ENCODE results near the gene SPNS1. TPM values are rescaled to one million over a fixed set of nuclear protein-coding genes. Genes with fewer than 3 reads are reported as not detected.
"Not testable (repeated sequence)": the region's sequence is repeated elsewhere in the genome, so short reads cannot be mapped to it uniquely, and the experiment has no call there.

Gene SPNS1
- total RNA-seq, 1 experiment from 2014 or later = 38.6 TPM

DNA sequence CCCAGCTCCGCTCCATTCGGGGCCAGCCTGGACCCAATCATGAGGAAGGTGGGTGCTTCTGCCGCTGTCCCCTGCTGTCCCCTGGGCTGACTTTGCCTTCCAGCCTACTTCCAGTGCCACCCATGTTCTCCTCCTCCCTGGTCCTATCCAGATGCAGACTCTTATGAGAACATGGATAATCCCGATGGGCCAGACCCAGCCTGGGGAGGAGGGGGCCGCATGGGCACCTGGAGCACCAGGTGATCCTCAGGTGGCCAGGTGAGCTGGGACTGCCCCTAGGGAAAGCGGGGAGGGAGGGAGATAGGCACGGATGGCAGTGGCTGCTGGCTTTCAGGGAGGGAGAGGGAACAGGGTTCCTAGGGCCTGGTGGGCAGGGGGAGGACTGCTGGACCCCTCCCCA lies 35.9 kb upstream of the SPNS1 start:
- no peak overlapping the region for H4K8ac ChIP-seq (replicated peaks; ENCODE audit: insufficient read length, low read depth, low read length)
- no peak overlapping the region for H2AK5ac ChIP-seq (ENCODE audit: insufficient read length, low read length)
- no peaks in the 10 kb centered on the region; a peak in 1 of 7 replicates for H3K36me3 Mint-ChIP-seq (ENCODE audit: insufficient read depth in 1 of 3, low read depth in 3 of 3)
- peaks cover 5 to 6% of the 10 kb centered on the region in 2 experiments for H3K4me1 Mint-ChIP-seq
- H3K23ac ChIP-seq (ENCODE audit: insufficient read length, low read depth, low read length) = no peak overlapping the region
- no peak overlapping the region for H4K91ac ChIP-seq (ENCODE audit: insufficient read length, low read depth, low read length)
- H4K5ac ChIP-seq (ENCODE audit: insufficient read length, low read depth, low read length) = no peak overlapping the region
- H3K27me3 ChIP-seq (ENCODE audit: insufficient read depth, low read length) = no peaks in the 10 kb centered on the region
- no peak overlapping the region for H2AFZ ChIP-seq (ENCODE audit: low read length)
- H3K9ac ChIP-seq (ENCODE audit: extremely low read depth, insufficient read length, low read length) = no peak overlapping the region
- no peak for DNase-seq
- peaks cover 15% of the 10 kb centered on the region for H3K27me3 Mint-ChIP-seq (ENCODE audit: low read depth)
- no CpG with 5 or more reads among the region's 7 CpGs for WGBS (ENCODE audit: extremely low coverage, insufficient read length, low lambda C conversion rate)
- H3K4me1 ChIP-seq (ENCODE audit: insufficient read depth, low read length) = no peaks in the 10 kb centered on the region
- H3K79me1 ChIP-seq (ENCODE audit: insufficient read depth, low read depth, low read length, poor library complexity, severe bottlenecking) = no peaks in the 10 kb centered on the region
- H2BK12ac ChIP-seq (ENCODE audit: insufficient read length, low read depth, low read length) = no peak overlapping the region
- H3K9me3 ChIP-seq (ENCODE audit: control insufficient read depth, low read depth, low read length) = no peaks in the 10 kb centered on the region
- H3K4me2 ChIP-seq (ENCODE audit: insufficient read depth, insufficient read length, low read length) = no peak overlapping the region
- no peaks in the 10 kb centered on the region for H3K9me3 Mint-ChIP-seq
- H2BK20ac ChIP-seq (ENCODE audit: low read depth, low read length, poor library complexity, severe bottlenecking) = no peak overlapping the region
- TF ChIP-seq, protein P1, sequence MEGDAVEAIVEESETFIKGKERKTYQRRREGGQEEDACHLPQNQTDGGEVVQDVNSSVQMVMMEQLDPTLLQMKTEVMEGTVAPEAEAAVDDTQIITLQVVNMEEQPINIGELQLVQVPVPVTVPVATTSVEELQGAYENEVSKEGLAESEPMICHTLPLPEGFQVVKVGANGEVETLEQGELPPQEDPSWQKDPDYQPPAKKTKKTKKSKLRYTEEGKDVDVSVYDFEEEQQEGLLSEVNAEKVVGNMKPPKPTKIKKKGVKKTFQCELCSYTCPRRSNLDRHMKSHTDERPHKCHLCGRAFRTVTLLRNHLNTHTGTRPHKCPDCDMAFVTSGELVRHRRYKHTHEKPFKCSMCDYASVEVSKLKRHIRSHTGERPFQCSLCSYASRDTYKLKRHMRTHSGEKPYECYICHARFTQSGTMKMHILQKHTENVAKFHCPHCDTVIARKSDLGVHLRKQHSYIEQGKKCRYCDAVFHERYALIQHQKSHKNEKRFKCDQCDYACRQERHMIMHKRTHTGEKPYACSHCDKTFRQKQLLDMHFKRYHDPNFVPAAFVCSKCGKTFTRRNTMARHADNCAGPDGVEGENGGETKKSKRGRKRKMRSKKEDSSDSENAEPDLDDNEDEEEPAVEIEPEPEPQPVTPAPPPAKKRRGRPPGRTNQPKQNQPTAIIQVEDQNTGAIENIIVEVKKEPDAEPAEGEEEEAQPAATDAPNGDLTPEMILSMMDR (conservative IDR thresholded peaks at IDR 0.05) = no peak
- H3T11ph ChIP-seq (ENCODE audit: low read length) = no peak overlapping the region
- H2BK120ac ChIP-seq (ENCODE audit: low read depth, low read length, poor library complexity, severe bottlenecking) = no peak overlapping the region
- H3K27ac Mint-ChIP-seq = no peak overlapping the region
- H3K23me2 ChIP-seq (ENCODE audit: insufficient read length, low read depth, low read length, poor library complexity, severe bottlenecking) = peaks cover 5% of the 10 kb centered on the region
- H3K27ac ChIP-seq (ENCODE audit: insufficient read length, low read depth, low read length) = no peak overlapping the region
- H2BK5ac ChIP-seq (ENCODE audit: insufficient read length, low read length) = no peak overlapping the region
- no peak overlapping the region for H3K4me3 Mint-ChIP-seq
- no peak overlapping the region for H3K56ac ChIP-seq (ENCODE audit: insufficient read length, low read depth, low read length)
- no peak overlapping the region for H2BK15ac ChIP-seq (ENCODE audit: low read depth, low read length)
- H3K79me2 ChIP-seq (ENCODE audit: insufficient read depth, low read length) = no peaks in the 10 kb centered on the region
- H3K18ac ChIP-seq (ENCODE audit: insufficient read length, low read depth, low read length) = no peak overlapping the region
- no peaks in the 10 kb centered on the region for H4K20me1 ChIP-seq (ENCODE audit: control insufficient read depth, insufficient read depth, insufficient read length)
- no peak overlapping the region for H3K14ac ChIP-seq (ENCODE audit: insufficient read depth, low read length)
- no peak overlapping the region for H3K4ac ChIP-seq (ENCODE audit: low read depth, low read length)

GRCh38 chr16:28939825-28940224 lies 34.8 kb upstream of the SPNS1 start:
- not testable (repeated sequence) for H4K5ac ChIP-seq (ENCODE audit: insufficient read length, low read depth, low read length); H4K8ac ChIP-seq (replicated peaks; ENCODE audit: insufficient read length, low read depth, low read length); H3K36me3 Mint-ChIP-seq (ENCODE audit: insufficient read depth in 1 of 3, low read depth in 3 of 3); H3K4ac ChIP-seq (ENCODE audit: low read depth, low read length); H2BK20ac ChIP-seq (ENCODE audit: low read depth, low read length, poor library complexity, severe bottlenecking); H2BK12ac ChIP-seq (ENCODE audit: insufficient read length, low read depth, low read length); H3K27ac Mint-ChIP-seq; H3K56ac ChIP-seq (ENCODE audit: insufficient read length, low read depth, low read length); H2AK5ac ChIP-seq (ENCODE audit: insufficient read length, low read length); H3K27ac ChIP-seq (ENCODE audit: insufficient read length, low read depth, low read length); H2BK120ac ChIP-seq (ENCODE audit: low read depth, low read length, poor library complexity, severe bottlenecking); H3T11ph ChIP-seq (ENCODE audit: low read length); H3K79me2 ChIP-seq (ENCODE audit: insufficient read depth, low read length); H3K79me1 ChIP-seq (ENCODE audit: insufficient read depth, low read depth, low read length, poor library complexity, severe bottlenecking); H4K20me1 ChIP-seq (ENCODE audit: control insufficient read depth, insufficient read depth, insufficient read length); H4K91ac ChIP-seq (ENCODE audit: insufficient read length, low read depth, low read length); H3K4me2 ChIP-seq (ENCODE audit: insufficient read depth, insufficient read length, low read length); H2BK15ac ChIP-seq (ENCODE audit: low read depth, low read length); H3K4me3 Mint-ChIP-seq; H3K23me2 ChIP-seq (ENCODE audit: insufficient read length, low read depth, low read length, poor library complexity, severe bottlenecking); H3K4me1 Mint-ChIP-seq; DNase-seq; H3K9ac ChIP-seq (ENCODE audit: extremely low read depth, insufficient read length, low read length); H3K14ac ChIP-seq (ENCODE audit: insufficient read depth, low read length); H3K23ac ChIP-seq (ENCODE audit: insufficient read length, low read depth, low read length); H3K27me3 ChIP-seq (ENCODE audit: insufficient read depth, low read length); H3K9me3 ChIP-seq (ENCODE audit: control insufficient read depth, low read depth, low read length); H3K4me1 ChIP-seq (ENCODE audit: insufficient read depth, low read length); H2BK5ac ChIP-seq (ENCODE audit: insufficient read length, low read length); H3K18ac ChIP-seq (ENCODE audit: insufficient read length, low read depth, low read length); H2AFZ ChIP-seq (ENCODE audit: low read length); H3K9me3 Mint-ChIP-seq
- H3K27me3 Mint-ChIP-seq (ENCODE audit: low read depth) = peaks cover 13% of the 10 kb centered on the region
- WGBS (ENCODE audit: extremely low coverage, insufficient read length, low lambda C conversion rate) = no CpG with 5 or more reads among the region's 7 CpGs
